NCI-H1105 treated with DMSO at 0.1 percent for 48 hours (cell line): ENCODE data around the gene PSORS1C1.

Source experiments
- DNase-seq: peaks from one replicate; lab custom pipeline; 2025; lab: John Stamatoyannopoulos, UW

Gene PSORS1C1

GRCh38 chr6:31096215-31096614, 18.4 kb upstream of the PSORS1C1 start:
- no peak for DNase-seq

GRCh38 chr6:31096656-31097055, 17.9 kb upstream of the PSORS1C1 start:
- DNase-seq: no peak

GRCh38 chr6:31098449-31098938, 16.1 kb upstream of the PSORS1C1 start:
- no peak for DNase-seq

GRCh38 chr6:31103136-31103535, 11.5 kb upstream of the PSORS1C1 start:
- DNase-seq: no peak

- no peak for DNase-seq
These were observed 7.5 kb upstream of the PSORS1C1 start for GRCh38 chr6:31107052-31107451.

GRCh38 chr6:31110825-31111582, 3.6 kb upstream of the PSORS1C1 start:
- no peak for DNase-seq

GRCh38 chr6:31111712-31112111, 2.9 kb upstream of the PSORS1C1 start:
- no peak for DNase-seq

GRCh38 chr6:31112478-31112877, 2.1 kb upstream of the PSORS1C1 start, which contains the start of gene C6orf15:
Gene C6orf15 (minus strand): TSS chr6:31112575. CDS start chr6:31112555, 20 bp downstream.
- no peak for DNase-seq

GRCh38 chr6:31113861-31114540, 599 bp upstream of the PSORS1C1 start:
- DNase-seq: no peak

- no peak for DNase-seq
These were observed 610 bp downstream of the PSORS1C1 start for GRCh38 chr6:31114970-31115849.

- DNase-seq: no peak
These were observed 1.5 kb downstream of the PSORS1C1 start for GRCh38 chr6:31115941-31116560.

- no peak for DNase-seq
These were observed 2.2 kb downstream of the PSORS1C1 start for GRCh38 chr6:31116661-31117385.

- DNase-seq: no peak
These were observed 3.6 kb downstream of the PSORS1C1 start for GRCh38 chr6:31118178-31118577.

- no peak for DNase-seq
These were observed 5.7 kb downstream of the PSORS1C1 start, which contains the start of gene CDSN for GRCh38 chr6:31120151-31120915. Gene CDSN (minus strand): TSS chr6:31120446. CDS start chr6:31120419, 27 bp downstream.

GRCh38 chr6:31121131-31121790, 6.7 kb downstream of the PSORS1C1 start:
- DNase-seq: no peak

GRCh38 chr6:31122791-31123706, 8.4 kb downstream of the PSORS1C1 start:
- DNase-seq: no peak

- no peak for DNase-seq
These were observed 10.6 kb downstream of the PSORS1C1 start for GRCh38 chr6:31125162-31125561.

- DNase-seq: no peak
These were observed 11.2 kb downstream of the PSORS1C1 start for GRCh38 chr6:31125586-31126363.
